CD4-positive, alpha-beta T cell treated with Interleukin-15 for 4 hours (primary cell): ENCODE results near the gene SEZ6L2.
"Not testable (repeated sequence)": the region's sequence is repeated elsewhere in the genome, so short reads cannot be mapped to it uniquely, and the experiment has no call there.

ENCODE experiments used
- DNase-seq: peaks from one replicate; pipeline ENCODE4 v3.0.0-alpha.2; 2020; ENCODE audit warnings: low spot score

The SEZ6L2 gene

GRCh38 chr16:29891525-29892457 is 7.6 kb downstream of the SEZ6L2 start:
- no peak for DNase-seq

GRCh38 chr16:29889372-29889771 is 10.0 kb downstream of the SEZ6L2 start:
- not testable (repeated sequence) for DNase-seq

- no peak for DNase-seq
Observed at GRCh38 chr16:29883987-29884386, 15.4 kb downstream of the SEZ6L2 start.

GRCh38 chr16:29881050-29881449 is 18.3 kb downstream of the SEZ6L2 start:
- no peak for DNase-seq

- no peak for DNase-seq
Observed at GRCh38 chr16:29878172-29878571, 21.2 kb downstream of the SEZ6L2 start.

- peak; percentile 29 for DNase-seq
Observed at GRCh38 chr16:29877266-29877961, 21.9 kb downstream of the SEZ6L2 start.

GRCh38 chr16:29876594-29877249 is 22.6 kb downstream of the SEZ6L2 start:
- peak; percentile 16 for DNase-seq

GRCh38 chr16:29876217-29876593 is 23.1 kb downstream of the SEZ6L2 start:
- no peak for DNase-seq

- no peak for DNase-seq
Observed at GRCh38 chr16:29875206-29875605, 24.1 kb downstream of the SEZ6L2 start.

GRCh38 chr16:29873319-29873718 is 26.0 kb downstream of the SEZ6L2 start:
- no peak for DNase-seq

- DNase-seq, result no peak
Observed at GRCh38 chr16:29871822-29872546, 27.4 kb downstream of the SEZ6L2 start.

GRCh38 chr16:29869067-29869466 is 30.3 kb downstream of the SEZ6L2 start:
- DNase-seq, result not testable (repeated sequence)

GRCh38 chr16:29868396-29869009 is 30.8 kb downstream of the SEZ6L2 start:
- DNase-seq, result no peak

GRCh38 chr16:29864205-29864604 is 35.1 kb downstream of the SEZ6L2 start:
- no peak for DNase-seq

- no peak for DNase-seq
Observed at GRCh38 chr16:29863669-29863984, 35.7 kb downstream of the SEZ6L2 start.

GRCh38 chr16:29862884-29863668 is 36.3 kb downstream of the SEZ6L2 start, which contains the start of gene CDIPT:
Gene CDIPT, minus strand, starts transcription at chr16:29863226. Its CDS starts 369 bp downstream, at chr16:29862857.
- peak; percentile 95 for DNase-seq

- no peak for DNase-seq
Observed at GRCh38 chr16:29862383-29862883, 36.9 kb downstream of the SEZ6L2 start.

- no peak for DNase-seq
Observed at GRCh38 chr16:29860218-29860617, 39.1 kb downstream of the SEZ6L2 start.

GRCh38 chr16:29858974-29859373 is 40.4 kb downstream of the SEZ6L2 start:
- DNase-seq, result no peak

- no peak for DNase-seq
Observed at GRCh38 chr16:29858149-29858849, 41.1 kb downstream of the SEZ6L2 start.
